GM12892 (cell line): ENCODE measurements around the gene CXCL8.

Experiments used
- POLR2A ChIP-seq: IDR thresholded peaks from 2 replicates; pipeline ENCODE4 v1.6.1; 2011; ENCODE audit warnings: low read depth, low read length, control low read depth
- TAF1 ChIP-seq: IDR thresholded peaks from 2 replicates; pipeline ENCODE4 v1.6.1; 2011; ENCODE audit warnings: low read depth, mild to moderate bottlenecking, control low read depth, low read length, borderline replicate concordance

GRCh38 chr4:73692701-73693100 lies 47.7 kb upstream of the CXCL8 start:
- no peak for TF ChIP-seq TAF1
- TF ChIP-seq POLR2A = no peak
